Stromal cell of bone marrow (primary cell): Measurements from ENCODE around the gene BAZ1A.

Experiments used
- DNase-seq: peaks from one replicate; pipeline ENCODE4 v3.0.0-alpha.2; 2012; ENCODE audit warnings: low read depth

Gene BAZ1A

GRCh38 chr14:34875031-34875922 lies at the start of gene BAZ1A:
Gene BAZ1A, minus strand, starts transcription at chr14:34875360. Its CDS starts 756 bp downstream, at chr14:34874604.
- DNase-seq, result peak; percentile 79

GRCh38 chr14:34920339-34920738 lies 45.2 kb upstream of the BAZ1A start:
- no peak for DNase-seq

GRCh38 chr14:34913619-34914018 lies 38.5 kb upstream of the BAZ1A start:
- DNase-seq, result no peak

GRCh38 chr14:34912966-34913365 lies 37.8 kb upstream of the BAZ1A start:
- no peak for DNase-seq

GRCh38 chr14:34912182-34912581 lies 37.0 kb upstream of the BAZ1A start:
- no peak for DNase-seq

- DNase-seq, result no peak
These were observed 36.3 kb upstream of the BAZ1A start for GRCh38 chr14:34911209-34912150.

GRCh38 chr14:34906287-34906686 lies 31.1 kb upstream of the BAZ1A start:
- no peak for DNase-seq

- no peak for DNase-seq
These were observed 20.1 kb upstream of the BAZ1A start for GRCh38 chr14:34895277-34895676.

GRCh38 chr14:34890937-34891336 lies 15.8 kb upstream of the BAZ1A start:
- no peak for DNase-seq

- no peak for DNase-seq
These were observed 13.0 kb upstream of the BAZ1A start for GRCh38 chr14:34888186-34888585.

- DNase-seq, result no peak
These were observed 8.8 kb upstream of the BAZ1A start for GRCh38 chr14:34883954-34884353.

GRCh38 chr14:34874386-34875030 lies 652 bp downstream of the BAZ1A start:
- DNase-seq, result peak; percentile 28

- DNase-seq, result peak; percentile 38
These were observed 1.4 kb downstream of the BAZ1A start for GRCh38 chr14:34873589-34874385.

GRCh38 chr14:34872822-34873588 lies 2.2 kb downstream of the BAZ1A start:
- DNase-seq, result peak; percentile 33

- no peak for DNase-seq
These were observed 8.0 kb downstream of the BAZ1A start for GRCh38 chr14:34867199-34867598.

GRCh38 chr14:34865889-34866574 lies 9.1 kb downstream of the BAZ1A start:
- DNase-seq, result no peak

- DNase-seq, result no peak
These were observed 11.3 kb downstream of the BAZ1A start for GRCh38 chr14:34863844-34864243.

GRCh38 chr14:34858765-34859164 lies 16.4 kb downstream of the BAZ1A start:
- DNase-seq, result no peak

- no peak for DNase-seq
These were observed 17.3 kb downstream of the BAZ1A start for GRCh38 chr14:34857689-34858449.
